ENCODE data around the gene FGF12. TPM values are rescaled to one million over a fixed set of nuclear protein-coding genes. Genes with fewer than 3 reads are reported as not detected.

FGF12 gene
- total RNA-seq (2022; extraction: Qiagen RNA extraction) = 0.48 to 0.71 TPM (median 0.65 TPM) in 5 replicates

GRCh38 chr3:192727032-192727847 lies at the start of gene FGF12:
Gene FGF12 (minus strand): TSS chr3:192727541.

Other genes with a start within 250 kb of the FGF12 start
- 4.6 to 5.2 TPM (median 4.8 TPM) in 5 replicates for gene MB21D2, start 190.3 kb upstream of the FGF12 start, total RNA-seq (2022; extraction: Qiagen RNA extraction)

Data from A549 treated with AZD2906 at 1 μM for 4 hours (cell line).